COLO668 (cell line): Measurements from ENCODE around the gene TAF11.
"Not testable (repeated sequence)": the region's sequence is repeated elsewhere in the genome, so short reads cannot be mapped to it uniquely, and the experiment has no call there.

Experiments
- DNase-seq: peaks from one replicate; lab custom pipeline; 2025; ENCODE audit not compliant: unreplicated experiment; lab: John Stamatoyannopoulos, UW

Gene TAF11

DNA sequence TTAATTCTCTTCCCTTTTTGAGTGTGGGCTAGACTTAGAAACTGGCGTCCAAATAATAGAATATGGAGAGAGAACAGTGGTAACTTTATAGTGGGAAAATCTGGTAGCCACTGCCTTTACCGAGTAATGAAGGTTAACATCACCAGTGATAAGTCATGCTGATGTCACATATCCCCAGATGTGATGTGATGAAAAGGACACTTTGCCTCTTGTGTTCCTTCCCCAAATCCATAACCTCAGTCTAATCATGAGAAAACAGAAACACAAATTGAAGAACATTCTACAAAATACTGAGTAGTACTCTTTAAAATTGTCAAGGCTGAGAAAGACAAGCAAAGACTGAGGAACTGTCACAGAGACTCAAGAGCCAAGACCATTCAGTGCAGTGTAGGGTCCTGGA, 19.0 kb upstream of the TAF11 start:
- DNase-seq: no peak

DNA sequence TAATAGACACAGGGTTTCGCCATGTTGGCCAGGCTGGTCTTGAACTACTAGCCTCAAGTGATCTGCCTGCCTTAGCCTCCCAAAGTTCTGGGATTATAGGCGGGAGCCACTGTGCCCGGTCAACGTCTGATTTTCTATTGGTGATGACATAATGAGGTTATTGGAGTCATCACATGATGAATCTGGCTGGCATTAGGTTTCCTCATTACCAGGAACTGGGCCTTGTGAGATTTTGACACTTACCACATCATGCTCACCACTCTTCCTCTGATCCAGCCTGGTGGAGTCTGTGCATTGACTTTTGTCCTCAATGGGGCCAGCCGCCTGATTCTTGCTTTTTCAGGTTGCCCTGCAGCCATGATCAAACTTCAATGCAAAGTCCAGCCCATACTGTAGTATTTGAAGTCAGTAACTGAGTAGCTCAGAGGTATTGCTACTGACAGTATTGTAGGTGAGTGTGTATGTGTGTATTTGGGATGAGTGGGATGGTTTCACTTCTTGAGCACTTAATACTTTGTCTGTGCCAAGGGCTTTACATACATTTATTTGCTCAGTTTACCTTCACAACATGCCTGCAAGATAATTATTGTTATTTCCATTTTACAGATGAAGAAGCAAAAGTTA, 17.3 kb upstream of the TAF11 start:
- DNase-seq: no peak

DNA sequence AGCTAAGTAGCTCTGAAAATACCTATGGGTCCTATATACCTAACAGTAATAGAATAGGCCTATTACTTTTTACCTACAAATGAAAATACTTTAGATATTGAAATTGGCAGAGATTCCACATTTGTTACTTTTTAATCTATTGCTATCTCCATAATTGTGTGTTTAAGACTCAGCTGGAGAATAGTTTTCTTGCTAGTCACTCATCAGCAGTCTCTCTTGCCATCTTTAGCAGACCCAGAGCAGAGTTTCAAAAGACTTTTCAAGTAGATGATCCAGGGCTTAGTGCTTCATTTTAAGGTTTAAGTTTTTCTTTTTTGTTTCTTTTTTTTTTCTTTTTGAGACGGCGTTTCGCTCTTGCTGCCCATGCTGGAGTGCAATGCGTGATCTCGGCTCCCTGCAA, 14.1 kb upstream of the TAF11 start:
- no peak for DNase-seq

DNA sequence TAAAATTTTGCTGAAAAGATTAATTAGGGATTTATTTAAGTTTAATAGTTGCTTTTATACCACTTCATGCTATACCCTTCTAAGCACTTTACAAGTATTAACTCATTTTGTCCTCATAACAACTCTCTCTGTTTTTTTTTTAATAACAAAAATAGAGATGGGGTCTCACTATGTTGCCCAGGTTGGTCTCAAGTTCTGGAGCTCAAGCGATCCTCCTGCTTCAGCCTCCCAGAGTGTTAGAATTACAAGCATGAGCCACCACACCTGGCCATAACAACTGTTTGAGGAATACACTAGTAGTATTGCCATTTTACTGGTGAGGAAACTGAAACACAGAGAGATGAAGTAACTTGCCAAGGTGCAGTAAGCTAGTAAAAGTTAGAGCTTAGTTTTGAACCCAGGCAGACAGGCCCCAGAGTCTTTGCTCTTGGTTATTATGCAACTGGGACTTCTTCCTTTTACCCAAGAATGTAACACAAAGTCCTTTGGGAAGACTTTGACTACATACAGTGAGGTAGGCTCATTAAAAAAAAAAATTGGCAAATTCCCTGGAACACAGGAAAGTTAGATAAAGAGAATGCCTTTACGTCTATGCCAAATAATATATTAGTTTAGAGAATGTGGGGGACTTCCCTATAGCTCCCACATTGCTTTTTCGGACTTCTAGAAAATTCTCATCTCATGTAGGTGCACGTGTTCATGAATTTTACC, 12.6 kb upstream of the TAF11 start:
- DNase-seq: no peak

DNA sequence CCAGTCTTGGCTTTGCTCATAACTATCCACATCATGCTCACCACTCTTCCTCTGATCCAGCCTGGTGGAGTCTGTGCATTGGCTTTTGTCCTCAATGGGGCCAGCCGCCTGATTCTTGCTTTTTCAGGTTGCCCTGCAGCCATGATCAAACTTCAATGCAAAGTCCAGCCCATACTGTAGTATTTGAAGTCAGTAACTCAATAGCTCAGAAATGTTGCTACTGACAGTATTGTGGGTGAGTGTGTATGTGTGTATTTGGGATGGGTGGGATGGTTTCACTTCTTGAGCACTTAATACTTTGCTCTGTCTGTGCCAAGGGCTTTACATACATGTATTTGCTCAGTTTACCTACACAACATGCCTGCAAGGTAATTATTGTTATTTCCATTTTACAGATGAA, 11.9 kb upstream of the TAF11 start:
- not testable (repeated sequence) for DNase-seq

DNA sequence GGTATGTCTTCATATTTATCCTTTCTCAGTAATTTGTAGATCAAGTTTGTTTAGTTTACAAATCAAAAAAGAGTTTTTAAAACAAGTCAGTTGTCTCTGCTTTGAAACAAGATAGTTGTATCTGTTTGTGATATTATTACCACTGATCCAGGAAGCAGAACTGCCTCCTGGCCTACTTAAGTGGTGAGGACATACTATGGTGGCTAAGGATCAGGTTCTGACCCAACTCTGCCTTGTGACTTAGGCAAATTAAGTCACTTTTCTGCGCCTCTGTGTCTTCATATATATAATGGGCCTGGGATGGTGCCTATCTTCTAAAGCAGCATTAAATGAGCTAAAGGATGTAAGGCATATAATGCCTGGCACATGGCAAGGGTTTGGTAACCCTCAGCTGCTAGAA, 9.9 kb upstream of the TAF11 start:
- no peak for DNase-seq

DNA sequence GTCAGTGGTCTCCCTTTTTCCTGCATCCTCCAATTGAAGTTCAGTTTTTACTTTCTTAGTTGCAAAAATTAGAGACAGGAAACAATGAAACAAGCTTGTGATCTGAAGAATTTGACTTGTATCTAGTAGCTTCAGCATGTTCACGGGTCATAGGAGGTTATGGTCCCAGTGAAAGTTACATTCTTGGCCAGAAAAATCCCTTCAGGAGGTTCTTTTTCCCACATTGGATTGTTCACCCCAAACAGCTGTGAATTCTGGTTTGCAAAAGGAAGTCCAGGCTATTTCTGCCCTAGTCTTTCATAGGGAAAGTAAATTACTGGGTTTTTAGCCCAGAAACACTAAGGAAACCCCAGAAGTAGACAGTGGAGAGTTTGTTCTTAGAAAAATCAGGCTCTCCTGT, 9.3 kb upstream of the TAF11 start:
- no peak for DNase-seq

DNA sequence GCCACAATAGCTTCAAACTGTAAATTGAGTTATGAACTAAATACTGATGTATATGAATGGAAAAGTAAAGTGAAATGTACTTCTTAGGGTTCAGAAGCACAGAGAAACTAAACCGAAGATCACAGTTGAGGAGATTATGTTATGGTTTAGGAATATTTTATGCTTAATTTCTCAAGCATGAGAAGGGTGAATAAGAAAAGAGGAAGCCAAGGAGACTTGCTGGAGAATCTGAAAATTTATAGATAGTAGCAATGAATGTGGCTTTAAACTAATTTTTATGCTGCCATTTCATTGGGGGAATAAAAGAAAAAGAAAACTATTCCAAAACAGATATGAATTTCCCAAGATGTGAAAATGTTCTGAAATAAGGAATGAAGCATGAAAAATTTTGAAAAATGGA, 6.9 kb upstream of the TAF11 start:
- DNase-seq: no peak

DNA sequence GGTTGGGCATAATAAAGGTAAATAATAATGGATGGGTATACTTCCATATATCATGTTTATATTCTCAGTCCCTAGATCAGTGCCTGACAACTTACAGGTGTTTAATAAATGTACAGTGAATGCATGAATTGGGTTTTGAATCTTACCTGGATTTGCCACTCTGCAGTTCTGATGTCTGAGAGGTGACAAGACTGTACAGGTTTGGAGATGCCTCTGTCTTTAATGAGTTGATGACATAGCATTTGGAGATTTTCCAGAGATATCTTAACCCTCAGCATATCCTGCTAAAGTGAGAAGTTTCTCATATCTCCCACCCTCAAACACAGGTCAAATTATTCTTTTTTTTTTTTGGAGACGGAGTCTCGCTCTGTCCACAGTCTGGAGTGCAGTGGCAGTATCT, 3.5 kb upstream of the TAF11 start:
- DNase-seq: no peak

DNA sequence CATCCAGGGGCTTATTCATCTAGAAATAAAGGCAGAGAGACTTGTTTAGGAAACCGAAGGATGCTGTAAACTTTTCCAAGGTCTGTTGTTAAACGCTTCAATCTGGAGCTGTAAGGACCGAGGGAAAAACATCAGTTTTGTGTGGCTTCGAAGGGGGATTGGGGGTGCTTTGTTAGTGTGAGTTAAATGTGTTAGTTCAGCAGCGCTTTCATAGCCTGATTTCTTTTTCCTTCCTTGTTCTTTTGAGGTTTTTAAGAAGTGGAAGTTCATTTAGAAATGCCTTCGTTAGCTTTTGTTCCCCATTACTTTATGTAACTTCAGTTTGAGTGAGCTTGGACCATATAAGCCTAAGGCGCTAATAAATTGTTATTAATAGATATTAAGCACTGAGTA, 2.7 kb upstream of the TAF11 start:
- no peak for DNase-seq

DNA sequence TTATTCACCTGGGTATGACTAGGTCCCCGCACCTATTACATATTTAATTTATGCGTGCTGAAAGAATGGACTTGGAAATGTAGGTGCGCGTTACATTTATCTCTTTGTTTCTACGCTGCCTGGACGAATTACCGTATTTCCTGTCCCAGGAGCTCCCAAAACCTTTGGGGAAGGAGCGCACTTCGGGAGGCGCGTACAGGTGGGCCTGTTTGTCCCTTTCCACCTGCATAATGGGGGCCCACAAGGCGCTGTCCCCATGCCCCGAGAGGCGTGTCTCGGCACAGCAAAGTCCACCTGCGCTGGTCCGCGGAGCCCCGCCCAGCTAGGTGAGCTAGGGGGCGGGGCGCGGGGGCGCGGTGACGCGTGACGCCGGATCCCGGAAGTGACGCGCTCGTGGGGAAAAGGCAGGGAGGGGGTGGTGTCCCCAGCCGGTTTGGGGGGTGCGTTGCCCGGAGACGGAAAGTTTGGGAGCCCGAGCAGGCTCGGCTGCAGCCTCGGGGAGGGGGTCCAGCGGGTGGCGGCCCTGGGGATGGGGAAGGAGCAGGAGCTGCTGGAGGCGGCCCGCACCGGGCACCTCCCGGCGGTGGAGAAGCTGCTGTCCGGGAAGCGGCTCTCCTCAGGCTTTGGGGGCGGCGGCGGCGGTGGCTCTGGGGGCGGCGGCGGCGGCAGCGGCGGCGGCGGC, 1.2 kb upstream of the TAF11 start, which contains the start of gene ANKS1A:
Gene ANKS1A, plus strand, starts transcription at position 382 of the 682 bp plus-strand sequence. Its CDS starts 148 bp downstream, at position 530.
- DNase-seq: peak; percentile 87

DNA sequence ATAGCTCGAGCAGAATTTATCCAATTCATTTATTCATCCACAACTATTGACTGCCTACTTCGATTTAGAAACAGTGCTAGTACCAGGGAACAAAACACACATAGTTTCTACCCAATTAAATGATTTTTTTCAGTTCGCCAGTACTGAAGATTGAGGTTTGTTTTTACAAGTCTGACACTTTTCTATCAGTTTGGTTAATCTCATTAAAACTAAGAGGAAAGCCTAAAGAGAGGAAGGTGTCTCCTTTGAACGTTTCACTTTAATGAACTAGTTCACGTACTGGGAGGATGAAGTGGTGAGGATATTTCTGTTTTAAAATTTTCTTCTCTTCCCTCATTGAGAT, 643 bp upstream of the TAF11 start:
- DNase-seq: no peak

DNA sequence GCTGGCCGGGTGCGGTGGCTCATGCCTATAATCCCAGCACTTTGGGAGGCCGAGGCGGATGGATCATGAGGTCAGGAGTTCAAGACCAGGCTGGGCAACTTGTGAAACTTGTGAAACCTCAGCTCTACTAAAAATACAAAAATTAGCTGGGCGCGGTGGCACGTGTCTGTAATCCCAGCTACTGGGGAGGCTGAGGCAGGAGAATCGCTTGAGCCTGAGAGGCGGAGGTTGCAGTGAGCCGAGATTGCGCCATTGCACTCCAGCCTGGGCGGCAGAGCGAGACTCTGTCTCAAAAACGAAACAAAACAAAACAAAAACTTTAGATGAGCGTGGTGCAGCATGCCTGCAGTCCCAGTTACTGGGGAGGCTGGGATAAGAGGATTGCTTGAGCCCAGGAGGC, 2.0 kb downstream of the TAF11 start:
- not testable (repeated sequence) for DNase-seq

DNA sequence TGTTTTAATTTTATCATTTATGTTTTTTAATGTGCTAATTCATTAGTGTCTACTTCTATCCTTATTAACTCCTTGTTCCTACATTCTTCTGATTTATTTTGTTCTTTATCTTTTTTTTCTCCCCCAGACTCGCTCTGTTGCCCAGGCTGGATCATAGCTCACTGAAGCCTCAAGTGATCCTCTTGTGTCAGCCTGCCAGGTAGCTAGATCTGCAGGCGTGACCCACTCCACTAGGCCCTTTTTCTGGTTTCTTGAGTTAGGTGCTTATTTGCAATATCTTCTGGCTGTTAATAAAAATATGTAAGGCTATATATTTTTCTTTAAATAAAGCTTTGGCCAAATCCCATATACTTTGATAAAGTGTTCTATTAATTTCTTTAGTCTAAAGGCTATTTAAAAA, 2.8 kb downstream of the TAF11 start:
- no peak for DNase-seq

DNA sequence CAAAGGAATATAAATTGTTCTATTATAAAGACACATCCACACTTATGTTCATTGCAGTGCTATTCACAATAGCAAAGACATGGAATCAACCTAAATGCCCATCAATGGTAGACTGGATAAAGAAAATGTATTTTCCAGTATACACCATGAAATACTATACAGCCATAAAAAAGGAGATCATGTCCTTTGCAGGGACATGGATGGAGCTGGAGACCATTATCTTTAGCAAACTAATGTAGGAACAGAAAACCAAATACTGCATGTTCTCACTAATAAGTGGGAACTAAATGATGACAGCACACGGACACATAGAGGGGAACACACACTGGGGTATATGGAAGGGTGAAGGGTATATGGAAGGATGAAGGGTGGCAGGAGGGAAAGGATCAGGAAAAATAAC, 3.8 kb downstream of the TAF11 start:
- DNase-seq: not testable (repeated sequence)

DNA sequence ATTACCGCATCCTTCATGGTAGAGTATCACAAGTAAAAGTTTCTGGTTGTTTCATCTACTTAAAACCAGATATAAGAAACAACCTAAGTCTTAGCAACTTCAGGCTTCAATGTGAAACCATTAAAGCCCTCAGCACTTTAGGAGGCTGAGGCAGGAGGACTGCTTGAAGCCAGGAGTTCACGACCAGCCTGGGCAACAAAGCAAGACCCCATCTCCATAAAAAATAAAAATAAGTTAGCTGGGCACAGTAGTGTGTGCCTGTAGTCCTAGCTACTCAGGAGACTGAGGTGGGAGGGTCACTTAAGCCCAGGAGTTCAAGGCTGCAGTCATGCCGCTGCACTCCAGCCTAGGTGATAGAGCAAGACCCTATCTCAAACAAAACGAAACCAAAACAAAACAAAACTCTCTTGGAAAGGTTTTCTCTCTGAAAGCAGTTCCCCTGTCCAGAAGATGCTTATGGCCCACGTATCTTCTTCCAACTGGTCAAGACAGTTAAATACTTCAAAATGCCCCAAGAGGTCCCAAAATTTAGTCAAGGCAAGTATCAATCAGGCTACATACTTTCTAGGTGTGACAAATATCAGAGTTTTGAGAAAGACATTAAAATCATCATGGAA, 9.9 kb downstream of the TAF11 start:
- DNase-seq: no peak

DNA sequence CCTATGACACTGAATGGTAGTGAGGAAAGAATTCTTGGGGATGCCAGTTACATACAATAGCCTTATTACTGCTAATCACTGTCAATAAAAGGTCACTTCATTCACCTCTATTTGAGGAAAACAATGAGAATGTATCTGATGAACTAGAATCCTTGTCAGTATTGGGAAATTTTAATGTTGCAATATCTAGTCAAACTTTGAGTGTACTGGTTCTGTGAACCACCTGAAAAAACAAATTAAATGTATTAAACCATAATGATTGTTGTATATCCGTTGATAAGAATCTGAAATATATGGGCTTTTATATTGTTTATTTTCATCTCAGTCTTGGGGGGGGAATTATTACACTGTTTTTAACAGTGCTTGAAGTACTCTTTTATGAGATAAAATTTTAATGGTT, 10.6 kb downstream of the TAF11 start:
- no peak for DNase-seq

DNA sequence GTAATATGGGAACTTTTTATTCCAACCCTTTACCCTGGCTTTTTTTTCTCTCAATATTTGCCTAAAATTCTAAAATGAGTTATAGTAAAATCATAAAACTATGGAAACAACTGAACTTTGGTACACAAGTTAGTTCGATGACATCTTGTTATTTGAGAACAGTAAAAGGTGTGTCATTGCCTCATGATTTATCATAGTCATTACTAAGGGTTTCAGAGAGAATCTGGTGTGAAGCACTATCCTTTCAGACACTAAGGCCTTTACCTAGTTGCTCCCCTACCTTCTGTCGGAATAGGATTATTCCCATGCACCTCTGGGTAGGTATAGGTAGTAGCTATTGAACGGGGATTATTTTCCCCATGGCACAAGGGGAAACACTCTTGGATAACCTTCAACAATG, 11.4 kb downstream of the TAF11 start:
- DNase-seq: no peak

DNA sequence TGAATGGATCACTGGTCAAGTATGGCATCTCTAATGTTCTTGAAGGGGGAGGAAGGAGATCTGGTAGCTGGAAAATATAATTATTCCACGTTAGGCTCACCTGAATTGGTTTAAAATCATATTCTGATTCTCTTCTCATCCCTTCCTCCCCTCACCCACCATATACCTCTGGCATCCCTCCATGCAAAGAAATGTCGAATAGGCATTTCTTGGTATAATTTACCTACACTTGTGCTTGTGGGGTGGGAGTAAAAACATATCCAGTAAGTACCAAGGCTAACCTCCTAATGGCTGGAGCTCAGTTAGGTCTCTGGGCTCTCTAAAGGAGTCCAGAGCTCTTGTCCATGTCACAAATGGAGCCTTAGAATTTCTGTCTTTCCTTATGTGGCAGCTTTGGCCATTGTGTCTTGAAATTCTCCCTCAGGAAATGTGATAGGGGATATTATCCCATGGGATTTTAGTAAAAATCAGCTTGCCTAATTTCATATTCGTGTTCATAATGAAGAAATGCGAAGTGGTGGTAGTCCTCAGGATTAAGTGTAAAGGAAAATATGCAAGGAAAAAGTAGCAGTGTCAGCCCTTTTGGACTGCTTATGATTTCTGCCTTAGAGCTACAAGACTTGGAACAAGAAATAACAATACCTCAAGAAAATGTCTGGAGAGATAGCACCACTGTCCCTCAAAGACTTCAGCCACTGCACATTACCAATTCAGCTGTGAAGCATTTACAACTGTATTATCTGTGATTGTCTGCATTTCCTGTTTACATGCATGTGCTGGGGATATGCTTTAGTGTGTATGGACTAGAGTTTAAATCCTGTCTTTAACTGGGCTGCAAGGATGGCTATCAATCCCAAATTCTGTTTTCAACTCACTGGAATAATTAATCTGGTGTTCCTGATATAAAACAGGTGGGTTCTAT, 12.3 kb downstream of the TAF11 start:
- no peak for DNase-seq

DNA sequence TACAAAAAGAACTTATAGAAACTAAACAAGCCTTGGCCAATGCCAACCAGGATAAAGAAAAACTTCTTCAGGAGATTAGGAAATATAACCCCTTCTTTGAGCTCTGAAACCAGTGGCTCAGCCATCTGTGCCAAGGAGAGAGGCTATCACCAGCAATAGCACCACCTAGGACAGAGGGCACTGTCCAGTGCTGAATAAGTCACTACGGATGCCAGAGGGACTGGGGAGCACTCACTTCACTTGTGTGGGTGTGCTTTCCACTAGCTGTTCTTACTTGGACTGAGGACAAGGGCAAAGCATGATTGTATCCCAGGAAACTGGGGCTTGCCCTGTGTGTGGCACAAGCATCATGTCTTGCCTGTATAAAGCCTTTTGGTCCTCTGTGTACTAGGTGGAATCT, 15.5 kb downstream of the TAF11 start:
- no peak for DNase-seq

DNA sequence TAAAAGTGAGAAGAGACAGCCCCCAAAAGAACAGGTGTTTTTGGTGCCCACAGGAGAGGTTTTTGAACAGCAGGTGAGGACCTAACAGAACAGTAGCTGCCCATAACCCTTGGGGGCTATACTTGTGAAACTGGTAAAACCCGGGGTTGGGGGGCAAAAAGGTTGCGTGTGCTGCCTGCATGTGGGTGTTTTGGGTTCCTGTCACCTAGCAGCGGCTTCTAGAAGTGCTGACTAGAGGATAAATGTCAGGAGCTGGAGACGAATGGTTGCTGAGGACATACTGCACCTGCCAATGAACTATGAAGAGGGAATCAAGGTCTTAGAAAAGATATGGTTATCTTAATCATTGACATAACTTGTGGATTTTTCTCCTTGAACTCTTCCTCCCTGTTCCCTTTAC, 16.0 kb downstream of the TAF11 start:
- DNase-seq: no peak
